NCI-H82 treated with DMSO at 0.1 percent for 48 hours (cell line): Measurements from ENCODE around the gene NFATC1.
A peak's percentile ranks its signal among the peaks of the same experiment; 100 is the strongest.
"Not testable (repeated sequence)": the region's sequence is repeated elsewhere in the genome, so short reads cannot be mapped to it uniquely, and the experiment has no call there.

Experiments
- DNase-seq: peaks from one replicate; lab custom pipeline; 2025; ENCODE audit not compliant: unreplicated experiment; lab: John Stamatoyannopoulos, UW

NFATC1 gene

GRCh38 chr18:79375441-79376154 is 20.1 kb upstream of the NFATC1 start:
- no peak for DNase-seq

- DNase-seq = not testable (repeated sequence)
Measured at GRCh38 chr18:79376661-79377060, 19.1 kb upstream of the NFATC1 start.

- DNase-seq = no peak
Measured at GRCh38 chr18:79377187-79377891, 18.4 kb upstream of the NFATC1 start.

GRCh38 chr18:79378536-79379250 is 17.0 kb upstream of the NFATC1 start:
- DNase-seq = peak; percentile 10

- no peak for DNase-seq
Measured at GRCh38 chr18:79379251-79379905, 16.4 kb upstream of the NFATC1 start.

- no peak for DNase-seq
Measured at GRCh38 chr18:79379931-79380815, 15.6 kb upstream of the NFATC1 start.

- DNase-seq = no peak
Measured at GRCh38 chr18:79380816-79381806, 14.6 kb upstream of the NFATC1 start.

GRCh38 chr18:79381811-79382311 is 13.9 kb upstream of the NFATC1 start:
- no peak for DNase-seq

GRCh38 chr18:79382681-79383387 is 12.9 kb upstream of the NFATC1 start:
- DNase-seq = no peak

GRCh38 chr18:79383388-79384056 is 12.2 kb upstream of the NFATC1 start:
- no peak for DNase-seq

GRCh38 chr18:79384151-79384807 is 11.5 kb upstream of the NFATC1 start:
- DNase-seq = no peak

GRCh38 chr18:79384834-79385233 is 10.9 kb upstream of the NFATC1 start:
- no peak for DNase-seq

GRCh38 chr18:79385326-79385707 is 10.4 kb upstream of the NFATC1 start:
- DNase-seq = no peak

GRCh38 chr18:79385708-79386341 is 9.9 kb upstream of the NFATC1 start:
- DNase-seq = no peak

- no peak for DNase-seq
Measured at GRCh38 chr18:79386547-79386946, 9.2 kb upstream of the NFATC1 start.

GRCh38 chr18:79387214-79387613 is 8.5 kb upstream of the NFATC1 start:
- no peak for DNase-seq

GRCh38 chr18:79387615-79388014 is 8.1 kb upstream of the NFATC1 start:
- no peak for DNase-seq
